Breast epithelium (tissue), 4 donors: Measurements from ENCODE around the gene MAJIN. TPM values are rescaled to one million over a fixed set of nuclear protein-coding genes. Genes with fewer than 3 reads are reported as not detected.
"Not testable (repeated sequence)": the region's sequence is repeated elsewhere in the genome, so short reads cannot be mapped to it uniquely, and the experiment has no call there.

ENCODE experiments used
- DNase-seq, 2 donors: peaks; one replicate each; pipeline ENCODE4 v3.0.0-alpha.2; 2019; ENCODE audit warnings: low spot score in 2 of 2
- H3K27ac ChIP-seq, 2 donors: fragments of 200-600 bp; sonication (generic) in 1 of 2; one replicate each; pipeline ENCODE4 v1.5.1; 2016 to 2019; ENCODE audit warnings: mild to moderate bottlenecking in 1 of 2
- H3K27me3 ChIP-seq, 2 donors: fragments of 200-600 bp; sonication (generic) in 1 of 2; one replicate each; pipeline versions ENCODE4 v1.5.1 to v1.6.0; 2017 to 2019; ENCODE audit warnings: control low read depth in 1 of 2, mild to moderate bottlenecking in 1 of 2
- H3K36me3 ChIP-seq: fragments of 200-600 bp; one replicate; pipeline ENCODE4 v1.5.1; 2019
- H3K4me1 ChIP-seq, 2 donors: fragments of 200-600 bp; sonication (generic); one replicate each; pipeline ENCODE4 v1.5.1; 2016 to 2019; ENCODE audit warnings: control low read depth in 1 of 2
- H3K4me3 ChIP-seq, 3 donors: fragments of 200-600 bp; sonication (generic); 1 replicate in 2 of 3; 2 replicates in 1 of 3; pipeline ENCODE4 v1.5.1; 2016 to 2019; ENCODE audit warnings: mild to moderate bottlenecking in 3 of 3, moderate library complexity in 2 of 3
- H3K9me3 ChIP-seq, 2 donors: fragments of 200-600 bp; sonication (generic) in 1 of 2; one replicate each; pipeline ENCODE4 v1.5.1; 2016 to 2019; ENCODE audit warnings: control low read depth in 1 of 2
- CTCF ChIP-seq, 3 donors: fragments of 450-650 bp; IDR thresholded peaks; one replicate each; pipeline ENCODE4 v1.5.1; 2016 to 2017; ENCODE audit warnings: antibody characterized with exemption in 3 of 3, mild to moderate bottlenecking in 3 of 3, moderate library complexity in 3 of 3
- POLR2A ChIP-seq: fragments of 450-650 bp; IDR thresholded peaks from one replicate; pipeline ENCODE4 v1.6.1; 2016; ENCODE audit warnings: antibody characterized with exemption, mild to moderate bottlenecking, moderate library complexity
- POLR2AphosphoS5 ChIP-seq, 3 donors: sonication (generic); formaldehyde crosslinking; IDR thresholded peaks; one replicate each; pipeline ENCODE4 v1.6.1; 2017; ENCODE audit warnings: antibody characterized with exemption in 3 of 3
- intact Hi-C: fragments of 100-400 bp; cut with DNase I; formaldehyde crosslinking; loops from one replicate; pipeline ENCODE4 v1.15.1; 2023; ENCODE audit warnings: low total_unique reads
- total RNA-seq, 3 donors: library from RNA; depleted of rRNA; stranded (reverse); fragments of >200 nt; gene quantifications; one replicate each; pipeline ENCODE4 v1.1.0, GENCODE V29; 2016

Gene MAJIN
- total RNA-seq, 3 donors from 2014 or later: not detected

- no peak for DNase-seq
- intact Hi-C loops: no loop called here
- H3K4me1 ChIP-seq: no peaks in the 10 kb centered on the region
- no peaks in the 10 kb centered on the region for H3K9me3 ChIP-seq
- no peak overlapping the region for H3K4me3 ChIP-seq
- TF ChIP-seq POLR2AphosphoS5 (IDR thresholded peaks at IDR 0.05) (no peak), CTCF (IDR thresholded peaks at IDR 0.05) (no peak), POLR2A (no peak)
- no peaks in the 10 kb centered on the region for H3K36me3 ChIP-seq
- no peaks in the 10 kb centered on the region for H3K27me3 ChIP-seq
- H3K27ac ChIP-seq: no peak overlapping the region
These were observed 37.0 kb upstream of the MAJIN start for GRCh38 chr11:65008873-65009272.

GRCh38 chr11:65008016-65008415 is 36.1 kb upstream of the MAJIN start:
- Histone ChIP-seq H3K9me3 (no peaks in the 10 kb centered on the region), H3K27me3 (no peaks in the 10 kb centered on the region), H3K36me3 (no peaks in the 10 kb centered on the region), H3K4me1 (no peaks in the 10 kb centered on the region), H3K27ac (no peak overlapping the region), H3K4me3 (no peak overlapping the region)
- no peak for TF ChIP-seq POLR2A
- intact Hi-C loops: no loop called here
- no peak for DNase-seq

GRCh38 chr11:65003968-65004367 is 32.1 kb upstream of the MAJIN start:
- intact Hi-C loops, H3K27me3 ChIP-seq, H3K4me3 ChIP-seq, DNase-seq, H3K4me1 ChIP-seq, H3K36me3 ChIP-seq, H3K9me3 ChIP-seq, H3K27ac ChIP-seq: not testable (repeated sequence)

- TF ChIP-seq POLR2A: no peak
- TF ChIP-seq CTCF (IDR thresholded peaks at IDR 0.05): no peak
- no peak for TF ChIP-seq POLR2AphosphoS5 (IDR thresholded peaks at IDR 0.05)
- H3K9me3 ChIP-seq: no peaks in the 10 kb centered on the region
- no peak overlapping the region for H3K4me3 ChIP-seq
- no peaks in the 10 kb centered on the region for H3K4me1 ChIP-seq
- intact Hi-C loops: no loop called here
- no peak overlapping the region for H3K27ac ChIP-seq
- no peak for DNase-seq
- H3K27me3 ChIP-seq: no peaks in the 10 kb centered on the region
- no peaks in the 10 kb centered on the region for H3K36me3 ChIP-seq
These were observed 31.4 kb upstream of the MAJIN start for GRCh38 chr11:65003282-65003681.

- H3K4me3 ChIP-seq: no peak overlapping the region
- H3K4me1 ChIP-seq: no peaks in the 10 kb centered on the region
- intact Hi-C loops: no loop called here
- TF ChIP-seq POLR2A: no peak
- TF ChIP-seq CTCF (IDR thresholded peaks at IDR 0.05): no peak
- TF ChIP-seq POLR2AphosphoS5 (IDR thresholded peaks at IDR 0.05): no peak
- DNase-seq: no peak
- no peaks in the 10 kb centered on the region for H3K27me3 ChIP-seq
- no peak overlapping the region for H3K27ac ChIP-seq
- no peaks in the 10 kb centered on the region for H3K36me3 ChIP-seq
- H3K9me3 ChIP-seq: no peaks in the 10 kb centered on the region
These were observed 30.8 kb upstream of the MAJIN start for GRCh38 chr11:65002706-65003105.

- intact Hi-C loops: loop anchor here (10.0 kb wide), 1 partner anchor 55 kb away; no protein-coding TSS in a partner anchor
- H3K4me1 ChIP-seq: no peaks in the 10 kb centered on the region
- TF ChIP-seq CTCF (IDR thresholded peaks at IDR 0.05): no peak
- no peaks in the 10 kb centered on the region for H3K9me3 ChIP-seq
- no peak for DNase-seq
- H3K27me3 ChIP-seq: no peaks in the 10 kb centered on the region
- no peak overlapping the region for H3K4me3 ChIP-seq
- H3K36me3 ChIP-seq: no peaks in the 10 kb centered on the region
- no peak overlapping the region for H3K27ac ChIP-seq
These were observed 27.6 kb upstream of the MAJIN start for GRCh38 chr11:64999478-64999877.
